ENCODE data around the gene CBLN3.
A peak's percentile ranks its signal among the peaks of the same experiment; 100 is the strongest.

The CBLN3 gene

GRCh38 chr14:24442240-24443052 is 13.0 kb upstream of the CBLN3 start, which contains the start of gene SDR39U1:
Gene SDR39U1 (minus strand): TSS chr14:24442776. CDS start chr14:24442769, 7 bp downstream.
- TF ChIP-seq CTCF (conservative IDR thresholded peaks at IDR 0.05): no peak
- H3K27ac ChIP-seq: peak within 1 kb of the TSS; percentile 96

- TF ChIP-seq CTCF (conservative IDR thresholded peaks at IDR 0.05): no peak
- peak overlapping the region; percentile 96 for H3K27ac ChIP-seq
Measured at GRCh38 chr14:24441904-24442239, 12.4 kb upstream of the CBLN3 start.

- H3K27ac ChIP-seq: peak overlapping the region; percentile 96
- TF ChIP-seq CTCF (conservative IDR thresholded peaks at IDR 0.05): no peak
Measured at GRCh38 chr14:24441485-24441884, 12.0 kb upstream of the CBLN3 start.

DNA sequence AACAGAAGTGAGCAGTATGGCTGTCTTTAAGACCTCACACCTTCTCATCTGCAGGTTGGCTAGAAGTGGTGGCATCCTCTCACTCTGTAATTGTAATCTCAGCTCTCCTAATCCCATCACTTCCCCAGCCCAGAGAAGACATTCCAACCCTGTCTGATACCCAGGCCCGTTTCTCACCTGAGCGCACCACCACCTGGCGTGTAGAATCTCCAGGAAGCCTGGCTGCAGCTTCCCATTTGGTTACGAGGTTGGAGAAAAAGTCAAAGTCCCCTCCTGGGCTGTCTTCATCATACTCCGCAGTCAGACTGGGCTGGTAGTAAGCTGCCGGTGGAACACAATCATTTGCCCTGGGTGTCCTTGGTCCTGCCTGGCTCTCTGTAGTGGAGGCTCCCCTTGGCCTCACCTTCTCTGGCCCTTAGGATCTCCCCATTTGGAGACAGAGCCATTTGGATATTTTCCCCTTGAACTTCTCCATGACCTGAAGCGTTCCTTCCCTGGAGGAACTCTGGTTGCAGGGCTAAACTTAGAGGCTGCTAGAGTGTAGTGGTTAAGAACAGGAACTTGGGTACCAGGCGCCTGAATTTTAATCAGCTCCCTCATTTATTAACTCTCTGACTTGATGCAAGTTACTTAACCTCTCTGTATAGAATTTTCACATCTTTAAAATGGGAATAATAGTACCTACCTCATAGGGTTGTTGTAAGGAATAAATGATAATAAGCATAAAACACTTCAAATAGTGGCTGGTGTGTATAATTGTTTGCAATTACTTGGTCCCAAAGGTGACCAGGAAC is 11.3 kb upstream of the CBLN3 start:
- no peak for TF ChIP-seq CTCF (conservative IDR thresholded peaks at IDR 0.05)
- peak overlapping the region; percentile 96 for H3K27ac ChIP-seq

DNA sequence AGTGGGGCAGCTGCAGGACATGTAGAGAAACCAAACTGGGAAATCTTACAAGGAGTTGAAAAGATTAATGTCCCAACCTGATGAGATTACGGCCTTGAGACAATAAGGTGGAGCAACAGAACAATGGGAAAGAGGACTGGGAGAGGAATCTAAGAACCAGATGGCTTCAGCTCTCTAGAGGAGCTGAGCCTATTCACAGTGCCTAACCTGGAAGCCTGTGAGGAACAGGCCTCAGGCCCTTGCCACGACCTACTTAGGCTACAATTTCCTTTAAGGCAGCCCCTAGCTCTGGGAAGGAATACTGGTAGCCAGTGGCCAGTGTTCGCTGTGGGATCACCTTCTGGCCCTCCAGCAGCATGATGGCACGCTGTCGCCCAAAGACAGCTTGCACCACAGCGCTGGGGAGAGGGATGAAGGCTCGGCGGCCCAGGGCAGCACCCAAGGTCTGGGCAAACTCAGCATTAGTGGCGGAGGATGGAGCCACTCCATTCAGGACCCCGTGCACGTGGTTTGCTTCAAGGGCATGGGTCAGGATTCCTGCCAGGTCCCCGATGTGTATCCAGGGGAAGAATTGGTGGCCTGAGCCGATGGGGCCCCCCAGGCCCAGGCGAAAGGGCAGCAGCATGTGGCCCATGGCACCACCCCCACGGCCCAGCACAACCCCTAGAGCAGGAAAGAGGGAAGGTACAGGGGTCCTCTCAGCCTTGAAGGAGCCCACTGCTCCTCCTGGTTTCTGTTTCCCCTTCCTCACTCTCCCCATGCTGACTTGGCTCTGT is 10.6 kb upstream of the CBLN3 start:
- no peak overlapping the region for H3K27ac ChIP-seq
- TF ChIP-seq CTCF (conservative IDR thresholded peaks at IDR 0.05): no peak

DNA sequence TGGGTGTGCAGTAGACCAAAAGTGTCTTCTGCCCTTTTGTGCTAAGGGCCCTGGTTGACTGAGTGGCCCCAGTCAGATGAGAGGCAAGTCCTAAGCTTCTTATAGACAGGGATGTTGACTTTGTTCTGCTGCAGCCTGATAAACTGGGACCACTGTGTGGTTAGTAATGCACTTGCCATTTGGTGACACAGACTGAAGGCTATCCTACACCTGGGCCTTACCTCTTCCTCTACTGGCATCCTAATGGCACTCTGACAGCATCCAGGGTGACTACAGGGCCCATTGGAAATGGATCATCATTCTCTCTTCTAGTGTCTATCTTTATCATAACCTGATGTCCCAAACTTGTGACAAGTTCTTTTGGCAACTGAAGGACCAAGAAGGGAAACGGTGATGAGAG is 9.8 kb upstream of the CBLN3 start:
- H3K27ac ChIP-seq: no peak overlapping the region
- no peak for TF ChIP-seq CTCF (conservative IDR thresholded peaks at IDR 0.05)
